ENCODE measurements around the gene ANKRD40. TPM values are rescaled to one million over a fixed set of nuclear protein-coding genes. Genes with fewer than 3 reads are reported as not detected.
A peak's percentile ranks its signal among the peaks of the same experiment; 100 is the strongest.
"Not testable (repeated sequence)": the region's sequence is repeated elsewhere in the genome, so short reads cannot be mapped to it uniquely, and the experiment has no call there.

The ANKRD40 gene
- total RNA-seq, 1 experiment from 2014 or later = 72.0 TPM

- no TSS peak for BruUV-seq (replicated peaks)
- ATAC-seq = no peak
- H3K27ac ChIP-seq (ENCODE audit: low read depth, low read length) = no peak overlapping the region
Observed at GRCh38 chr17:50725769-50726655, 18.3 kb upstream of the ANKRD40 start.

GRCh38 chr17:50724622-50725021, 16.9 kb upstream of the ANKRD40 start:
- RAD21 ChIA-PET (ENCODE audit: low non-redundant PET in 1 of 2, low total read pairs in 2 of 2, uncharacterized antibody in 2 of 2, unreplicated experiment in 2 of 2); BruUV-seq (replicated peaks); H3K9me3 ChIP-seq (ENCODE audit: control insufficient read depth in 1 of 2, insufficient read depth in 1 of 2, low read depth in 1 of 2, low read length in 2 of 2); H2AFZ ChIP-seq (ENCODE audit: low read depth, low read length, poor library complexity, severe bottlenecking); H3K4me3 ChIP-seq (replicated peaks in 1 of 2; ENCODE audit: low read depth in 1 of 2, low read length in 2 of 2); H3K27me3 ChIP-seq (ENCODE audit: insufficient read depth, low read length); intact Hi-C loops (cut with micrococcal nuclease); H3K9me2 ChIP-seq (ENCODE audit: insufficient read depth); H3K9ac ChIP-seq (ENCODE audit: low read length); CTCF ChIA-PET; DNase-seq (ENCODE audit: low read depth, low spot score); ATAC-seq; H3K27ac ChIP-seq (ENCODE audit: low read depth, low read length); H3K4me2 ChIP-seq (ENCODE audit: low read length): not testable (repeated sequence)
- POLR2A ChIA-PET = interaction anchor here (1.1 kb wide), 1 partner anchor 427 kb away, joined by 3 read pairs; no protein-coding TSS in a partner anchor
- Histone ChIP-seq H4K20me1 (ENCODE audit: insufficient read depth) (peaks cover 86% of the 10 kb centered on the region), H3K4me1 (ENCODE audit: control insufficient read depth in 1 of 2, insufficient read depth in 2 of 2, low read length in 2 of 2) (peaks cover 34 to 60% of the 10 kb centered on the region in 2 experiments), H3K79me2 (ENCODE audit: insufficient read depth, low read length) (peaks cover 100% of the 10 kb centered on the region), H3K36me3 (ENCODE audit: control insufficient read depth in 1 of 2, insufficient read depth in 2 of 2, low read length in 2 of 2) (peaks cover 10 to 17% of the 10 kb centered on the region in 2 experiments; a peak in 3 of 4 replicates)

More at GRCh38 chr17:50725769-50726655, 18.3 kb upstream of the ANKRD40 start:
- TF ChIP-seq EGR1 (IDR thresholded peaks at IDR 0.05; ENCODE audit: low read depth) (no peak), FOSL1 (IDR thresholded peaks at IDR 0.05; ENCODE audit: low read depth) (0 out of 2 replicates have a peak, but pooled peaks have one; percentile 7)
- H4K20me1 ChIP-seq (ENCODE audit: insufficient read depth) = peaks cover 88% of the 10 kb centered on the region
- ChIA-PET CTCF (no interaction called here), POLR2A (no interaction called here), RAD21 (ENCODE audit: low non-redundant PET in 1 of 2, low total read pairs in 2 of 2, uncharacterized antibody in 2 of 2, unreplicated experiment in 2 of 2) (no interaction called here)
- H3K79me2 ChIP-seq (ENCODE audit: insufficient read depth, low read length) = peaks cover 100% of the 10 kb centered on the region
- H3K9me3 ChIP-seq (ENCODE audit: control insufficient read depth in 1 of 2, insufficient read depth in 1 of 2, low read depth in 1 of 2, low read length in 2 of 2) = no peaks in the 10 kb centered on the region
- peaks cover 10 to 17% of the 10 kb centered on the region in 2 experiments; a peak in 3 of 4 replicates for H3K36me3 ChIP-seq (ENCODE audit: control insufficient read depth in 1 of 2, insufficient read depth in 2 of 2, low read length in 2 of 2)
- H3K4me2 ChIP-seq (ENCODE audit: low read length) = no peak overlapping the region
- H2AFZ ChIP-seq (ENCODE audit: low read depth, low read length, poor library complexity, severe bottlenecking) = no peak overlapping the region
- intact Hi-C loops (cut with micrococcal nuclease) = no loop called here
- H3K9ac ChIP-seq (ENCODE audit: low read length) = no peak overlapping the region
- H3K27me3 ChIP-seq (ENCODE audit: insufficient read depth, low read length) = no peaks in the 10 kb centered on the region
- no peak overlapping the region for H3K4me3 ChIP-seq (replicated peaks in 1 of 2; ENCODE audit: low read depth in 1 of 2, low read length in 2 of 2)
- no peak for DNase-seq (ENCODE audit: low read depth, low spot score)
- peaks cover 41 to 66% of the 10 kb centered on the region in 2 experiments for H3K4me1 ChIP-seq (ENCODE audit: control insufficient read depth in 1 of 2, insufficient read depth in 2 of 2, low read length in 2 of 2)
- no peaks in the 10 kb centered on the region for H3K9me2 ChIP-seq (ENCODE audit: insufficient read depth)
